Osteoblast (primary cell): Measurements from ENCODE around the gene LMX1B. TPM values are rescaled to one million over a fixed set of nuclear protein-coding genes. Genes with fewer than 3 reads are reported as not detected.
A peak's percentile ranks its signal among the peaks of the same experiment; 100 is the strongest.
"Not testable (repeated sequence)": the region's sequence is repeated elsewhere in the genome, so short reads cannot be mapped to it uniquely, and the experiment has no call there.

Source experiments
- DNase-seq: peaks from one replicate; pipeline ENCODE4 v3.0.0; 2011; ENCODE audit warnings: low spot score, mixed read lengths; ENCODE audit not compliant: insufficient read length; ENCODE audit errors: missing footprints
- H2AFZ ChIP-seq: 2 replicates; pipeline ENCODE4 v1.6.0; 2011; ENCODE audit warnings: mild to moderate bottlenecking, low read length
- H3K27ac ChIP-seq: 2 replicates; pipeline ENCODE4 v1.5.1; 2011; ENCODE audit warnings: mild to moderate bottlenecking, low read depth, low read length, moderate library complexity
- H3K27me3 ChIP-seq: 2 replicates; pipeline ENCODE4 v1.6.0; 2012; ENCODE audit warnings: mild to moderate bottlenecking, control low read depth, inconsistent platforms, low read length, moderate library complexity; ENCODE audit not compliant: insufficient read depth
- H3K36me3 ChIP-seq: 2 replicates; pipeline ENCODE4 v1.5.1; 2011; ENCODE audit warnings: mild to moderate bottlenecking, low read length, control low read depth, moderate library complexity; ENCODE audit not compliant: insufficient read depth
- H3K4me1 ChIP-seq: 2 replicates; pipeline ENCODE4 v1.5.1; 2011; ENCODE audit warnings: mild to moderate bottlenecking, low read length, control low read depth, moderate library complexity; ENCODE audit not compliant: insufficient read depth
- H3K4me2 ChIP-seq: 2 replicates; pipeline ENCODE4 v1.6.0; 2011; ENCODE audit warnings: mild to moderate bottlenecking, low read length; ENCODE audit not compliant: insufficient read depth
- H3K4me3 ChIP-seq: fragments of 200-600 bp; sonication (generic); 3 replicates; pipeline ENCODE4 v1.5.1; 2012; ENCODE audit warnings: mild to moderate bottlenecking, low read length, inconsistent platforms; ENCODE audit not compliant: insufficient read depth
- H3K79me2 ChIP-seq: 2 replicates; pipeline ENCODE4 v1.6.0; 2012; ENCODE audit warnings: mild to moderate bottlenecking, low read length, control low read depth, inconsistent platforms; ENCODE audit not compliant: insufficient read depth
- H3K9me3 ChIP-seq: 2 replicates; pipeline ENCODE4 v1.5.1; 2011; ENCODE audit warnings: low read depth, low read length, control low read depth
- H4K20me1 ChIP-seq: 2 replicates; pipeline ENCODE4 v1.6.0; 2012; ENCODE audit warnings: mild to moderate bottlenecking, low read length, control low read depth; ENCODE audit not compliant: insufficient read depth
- CTCF ChIP-seq: IDR thresholded peaks from 2 replicates; pipeline ENCODE4 v1.5.1; 2011; ENCODE audit warnings: mild to moderate bottlenecking, low read depth, low read length, moderate library complexity; ENCODE audit errors: extremely low read depth
- total RNA-seq: library from RNA; depleted of rRNA; stranded (reverse); fragments of >200 nt; gene quantifications from 2 replicates; pipeline ENCODE4 v1.2.3, GENCODE V29; 2012

The LMX1B gene
- total RNA-seq, 1 donor: under 0.01 TPM

GRCh38 chr9:126706698-126707053, 92.9 kb downstream of the LMX1B start:
- Histone ChIP-seq H4K20me1 (no peaks in the 10 kb centered on the region), H3K4me1 (peaks cover 15% of the 10 kb centered on the region), H3K9me3 (no peaks in the 10 kb centered on the region), H3K27ac (no peak overlapping the region), H3K36me3 (no peaks in the 10 kb centered on the region), H3K27me3 (peaks cover 35% of the 10 kb centered on the region), H3K79me2 (no peaks in the 10 kb centered on the region), H3K4me3 (no peak overlapping the region), H2AFZ (no peak overlapping the region), H3K4me2 (no peak overlapping the region)
- no peak for TF ChIP-seq CTCF
- DNase-seq: no peak

GRCh38 chr9:126707083-126707482, 93.4 kb downstream of the LMX1B start:
- H3K4me3 ChIP-seq: no peak overlapping the region
- no peaks in the 10 kb centered on the region for H3K36me3 ChIP-seq
- no peak overlapping the region for H3K4me2 ChIP-seq
- H3K4me1 ChIP-seq: peaks cover 15% of the 10 kb centered on the region
- TF ChIP-seq CTCF: no peak
- H3K27ac ChIP-seq: no peak overlapping the region
- H2AFZ ChIP-seq: no peak overlapping the region
- H4K20me1 ChIP-seq: no peaks in the 10 kb centered on the region
- DNase-seq: peak; percentile 37
- no peaks in the 10 kb centered on the region for H3K79me2 ChIP-seq
- peaks cover 31% of the 10 kb centered on the region for H3K27me3 ChIP-seq
- H3K9me3 ChIP-seq: no peaks in the 10 kb centered on the region

GRCh38 chr9:126707712-126708111, 94.0 kb downstream of the LMX1B start:
- H3K4me2 ChIP-seq, DNase-seq, H3K27ac ChIP-seq, H3K36me3 ChIP-seq, H3K79me2 ChIP-seq, H4K20me1 ChIP-seq, H3K4me3 ChIP-seq, H2AFZ ChIP-seq, H3K9me3 ChIP-seq: not testable (repeated sequence)
- H3K27me3 ChIP-seq: peaks cover 27% of the 10 kb centered on the region
- peaks cover 15% of the 10 kb centered on the region for H3K4me1 ChIP-seq

DNA sequence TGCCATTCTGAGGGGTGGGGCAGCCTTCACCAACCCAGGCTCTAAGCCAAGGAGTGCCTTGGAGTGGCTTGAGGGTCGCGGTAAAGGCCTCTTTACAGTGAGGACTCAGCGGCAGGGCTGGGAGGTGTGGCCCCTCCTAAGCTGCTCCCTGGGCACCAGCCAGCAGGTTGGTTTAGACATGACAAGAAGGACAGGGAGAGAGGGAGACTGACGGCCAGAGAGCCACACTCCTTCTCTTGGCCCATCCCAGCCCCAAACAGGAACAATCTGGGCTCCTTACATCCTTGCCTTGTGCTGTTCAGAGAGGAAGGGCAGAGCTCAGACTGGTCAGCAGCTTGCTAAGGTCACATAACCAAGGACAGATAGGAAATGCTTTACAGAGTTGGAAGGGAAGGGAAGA, 94.5 kb downstream of the LMX1B start:
- Histone ChIP-seq H3K27me3 (peaks cover 22% of the 10 kb centered on the region), H3K9me3 (no peaks in the 10 kb centered on the region), H3K4me1 (peaks cover 15% of the 10 kb centered on the region), H4K20me1 (no peaks in the 10 kb centered on the region), H3K79me2 (no peaks in the 10 kb centered on the region), H3K4me2 (no peak overlapping the region), H3K27ac (no peak overlapping the region), H3K4me3 (no peak overlapping the region), H3K36me3 (no peaks in the 10 kb centered on the region), H2AFZ (no peak overlapping the region)
- TF ChIP-seq CTCF: no peak
- DNase-seq: peak; percentile 21
